Amniotic epithelial cell (primary cell): ENCODE measurements around the gene POLR2J3.
"Not testable (repeated sequence)": the region's sequence is repeated elsewhere in the genome, so short reads cannot be mapped to it uniquely, and the experiment has no call there.

Experiments used
- DNase-seq: peaks from one replicate; pipeline ENCODE4 v3.0.0-alpha.2; 2010; ENCODE audit warnings: low read depth

Gene POLR2J3

GRCh38 chr7:102583495-102583894 lies 11.1 kb upstream of the POLR2J3 start:
- not testable (repeated sequence) for DNase-seq

- DNase-seq: not testable (repeated sequence)
Measured at GRCh38 chr7:102581722-102582121, 9.3 kb upstream of the POLR2J3 start.

- not testable (repeated sequence) for DNase-seq
Measured at GRCh38 chr7:102578486-102578885, 6.1 kb upstream of the POLR2J3 start.

- not testable (repeated sequence) for DNase-seq
Measured at GRCh38 chr7:102577315-102578240, 5.2 kb upstream of the POLR2J3 start.

- DNase-seq: not testable (repeated sequence)
Measured at GRCh38 chr7:102576363-102576762, 4.0 kb upstream of the POLR2J3 start.

- not testable (repeated sequence) for DNase-seq
Measured at GRCh38 chr7:102574607-102575006, 2.2 kb upstream of the POLR2J3 start.

- not testable (repeated sequence) for DNase-seq
Measured at GRCh38 chr7:102568620-102569019, 3.8 kb downstream of the POLR2J3 start.

GRCh38 chr7:102550808-102551422 lies 21.5 kb downstream of the POLR2J3 start, which contains the start of gene SPDYE2:
Gene SPDYE2, plus strand, starts transcription at chr7:102551226. Its CDS starts 2,030 bp downstream, at chr7:102553256.
- DNase-seq: not testable (repeated sequence)

- DNase-seq: not testable (repeated sequence)
Measured at GRCh38 chr7:102546353-102546752, 26.0 kb downstream of the POLR2J3 start.

- DNase-seq: not testable (repeated sequence)
Measured at GRCh38 chr7:102545288-102545687, 27.1 kb downstream of the POLR2J3 start.

GRCh38 chr7:102544372-102544771 lies 28.0 kb downstream of the POLR2J3 start:
- not testable (repeated sequence) for DNase-seq

GRCh38 chr7:102543596-102543995 lies 28.8 kb downstream of the POLR2J3 start, which contains the start of gene UPK3BL2:
Gene UPK3BL2, minus strand, starts transcription at chr7:102543696. Its CDS starts 60 bp downstream, at chr7:102543636.
- not testable (repeated sequence) for DNase-seq

GRCh38 chr7:102542771-102543170 lies 29.6 kb downstream of the POLR2J3 start:
- DNase-seq: not testable (repeated sequence)

- DNase-seq: not testable (repeated sequence)
Measured at GRCh38 chr7:102542083-102542482, 30.3 kb downstream of the POLR2J3 start.

- DNase-seq: not testable (repeated sequence)
Measured at GRCh38 chr7:102540604-102541003, 31.8 kb downstream of the POLR2J3 start.

GRCh38 chr7:102535062-102535615 lies 37.2 kb downstream of the POLR2J3 start:
- DNase-seq: not testable (repeated sequence)

GRCh38 chr7:102532127-102532526 lies 40.3 kb downstream of the POLR2J3 start:
- DNase-seq: not testable (repeated sequence)

GRCh38 chr7:102531583-102531982 lies 40.8 kb downstream of the POLR2J3 start:
- not testable (repeated sequence) for DNase-seq

GRCh38 chr7:102527822-102528793 lies 44.3 kb downstream of the POLR2J3 start:
- DNase-seq: not testable (repeated sequence)

- not testable (repeated sequence) for DNase-seq
Measured at GRCh38 chr7:102527182-102527581, 45.2 kb downstream of the POLR2J3 start.

- DNase-seq: not testable (repeated sequence)
Measured at GRCh38 chr7:102524803-102525202, 47.6 kb downstream of the POLR2J3 start.
